ENCODE data around the gene HPCA. TPM values are rescaled to one million over a fixed set of nuclear protein-coding genes. Genes with fewer than 3 reads are reported as not detected.

HPCA gene
- total RNA-seq, 1 donor from 2014 or later: not detected

DNA sequence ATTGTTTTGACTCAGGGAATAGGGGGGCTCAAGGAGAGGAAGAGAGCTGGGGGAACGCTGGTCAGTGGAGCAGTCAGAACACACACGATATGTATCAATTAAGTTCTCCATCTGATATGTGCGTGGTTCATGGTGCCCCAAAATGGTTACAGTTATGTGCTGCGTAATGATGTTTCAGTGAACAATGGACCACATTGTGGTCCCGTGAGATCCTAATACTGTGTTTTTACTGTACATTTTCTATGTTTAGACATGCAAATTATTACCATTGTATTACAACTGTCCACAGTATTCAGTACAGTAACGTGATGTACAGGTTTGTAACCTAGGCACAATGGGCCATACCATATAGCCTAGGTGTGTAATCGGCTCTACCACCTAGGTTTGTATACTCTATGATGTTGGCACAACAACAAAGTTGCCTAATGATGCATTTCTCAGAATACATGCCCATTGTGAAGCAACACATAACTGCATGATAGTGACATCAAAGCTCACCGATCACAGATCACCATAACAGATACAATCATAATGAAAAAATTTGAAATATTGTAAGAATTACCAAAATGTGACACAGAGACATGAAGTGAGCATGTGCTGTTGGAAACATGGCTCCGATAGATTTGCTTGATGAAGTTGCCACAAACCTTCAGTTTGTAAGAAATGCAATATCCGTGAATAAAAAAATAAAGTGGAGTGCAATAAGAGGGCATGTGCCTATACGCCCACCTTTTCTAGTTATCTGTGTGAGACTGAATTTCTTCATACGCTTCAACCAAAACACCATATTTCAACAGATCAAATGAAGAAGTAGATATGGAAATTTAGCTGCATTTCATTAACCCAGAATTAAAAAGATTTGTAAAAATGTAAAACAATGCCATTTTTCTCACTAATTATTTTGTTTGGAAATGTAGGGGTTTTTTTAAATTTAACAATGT lies 29.7 kb downstream of the HPCA start:
- Mint-ChIP-seq H3K36me3 (ENCODE audit: low read depth, unreplicated experiment) (no peaks in the 10 kb centered on the region), H3K9me3 (ENCODE audit: unreplicated experiment) (peaks cover 1% of the 10 kb centered on the region), H3K27me3 (ENCODE audit: low read depth, unreplicated experiment) (no peaks in the 10 kb centered on the region), H3K4me3 (ENCODE audit: unreplicated experiment) (no peak overlapping the region), H3K4me1 (ENCODE audit: low read depth, unreplicated experiment) (peaks cover 9% of the 10 kb centered on the region), H3K27ac (ENCODE audit: unreplicated experiment) (no peak overlapping the region)
- no peak for TF ChIP-seq EZH2 (IDR thresholded peaks at IDR 0.05; ENCODE audit: insufficient read depth, low read length)
- TF ChIP-seq, protein P1, sequence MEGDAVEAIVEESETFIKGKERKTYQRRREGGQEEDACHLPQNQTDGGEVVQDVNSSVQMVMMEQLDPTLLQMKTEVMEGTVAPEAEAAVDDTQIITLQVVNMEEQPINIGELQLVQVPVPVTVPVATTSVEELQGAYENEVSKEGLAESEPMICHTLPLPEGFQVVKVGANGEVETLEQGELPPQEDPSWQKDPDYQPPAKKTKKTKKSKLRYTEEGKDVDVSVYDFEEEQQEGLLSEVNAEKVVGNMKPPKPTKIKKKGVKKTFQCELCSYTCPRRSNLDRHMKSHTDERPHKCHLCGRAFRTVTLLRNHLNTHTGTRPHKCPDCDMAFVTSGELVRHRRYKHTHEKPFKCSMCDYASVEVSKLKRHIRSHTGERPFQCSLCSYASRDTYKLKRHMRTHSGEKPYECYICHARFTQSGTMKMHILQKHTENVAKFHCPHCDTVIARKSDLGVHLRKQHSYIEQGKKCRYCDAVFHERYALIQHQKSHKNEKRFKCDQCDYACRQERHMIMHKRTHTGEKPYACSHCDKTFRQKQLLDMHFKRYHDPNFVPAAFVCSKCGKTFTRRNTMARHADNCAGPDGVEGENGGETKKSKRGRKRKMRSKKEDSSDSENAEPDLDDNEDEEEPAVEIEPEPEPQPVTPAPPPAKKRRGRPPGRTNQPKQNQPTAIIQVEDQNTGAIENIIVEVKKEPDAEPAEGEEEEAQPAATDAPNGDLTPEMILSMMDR (IDR thresholded peaks at IDR 0.05; ENCODE audit: insufficient read depth, low read depth, low read length): no peak
- H3K79me2 ChIP-seq (ENCODE audit: insufficient read depth, low read length): no peaks in the 10 kb centered on the region
- no peaks in the 10 kb centered on the region for H3K27me3 ChIP-seq (ENCODE audit: insufficient read depth, low read length)
- no peak overlapping the region for H3K4me2 ChIP-seq (ENCODE audit: low read length)
- no peaks in the 10 kb centered on the region for H3K36me3 ChIP-seq (ENCODE audit: insufficient read depth, low read length)
- H4K20me1 ChIP-seq (ENCODE audit: insufficient read depth, low read length): no peaks in the 10 kb centered on the region
- H3K9me3 ChIP-seq (ENCODE audit: insufficient read depth, low read depth, low read length): no peaks in the 10 kb centered on the region
- no peak overlapping the region for H3K9ac ChIP-seq (ENCODE audit: low read length)
- FAIRE-seq: peak; percentile 13
- no peak overlapping the region for H3K27ac ChIP-seq (ENCODE audit: low read depth, low read length)
- peaks cover 6% of the 10 kb centered on the region for H3K4me1 ChIP-seq (ENCODE audit: insufficient read depth, low read length)
- no peak overlapping the region for H2AFZ ChIP-seq (ENCODE audit: low read depth, low read length)
- DNase-seq (ENCODE audit: low read depth): no peak
- H3K4me3 ChIP-seq (ENCODE audit: insufficient read depth, low read depth, low read length): no peak overlapping the region

DNA sequence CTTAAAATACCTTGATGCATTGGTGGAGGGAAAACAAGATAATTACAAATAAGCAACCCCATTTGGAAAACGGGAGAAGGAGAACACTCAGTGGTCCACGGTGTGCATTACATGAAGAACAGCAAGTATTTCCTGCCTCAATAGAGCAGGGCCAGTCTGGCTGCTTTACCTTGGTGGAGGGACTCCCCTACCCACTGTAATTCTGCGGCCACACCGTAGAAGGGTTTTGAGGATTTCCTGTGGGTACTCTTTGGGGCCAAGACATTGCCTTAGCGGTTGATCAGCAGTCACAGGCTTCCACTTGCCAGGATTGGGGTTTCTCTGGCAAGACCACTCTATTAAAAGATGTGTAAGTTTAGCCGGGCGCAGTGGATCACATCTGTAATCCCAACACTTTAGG lies 31.2 kb downstream of the HPCA start:
- Mint-ChIP-seq H3K4me3 (ENCODE audit: unreplicated experiment) (no peak overlapping the region), H3K9me3 (ENCODE audit: unreplicated experiment) (peaks cover 1% of the 10 kb centered on the region), H3K36me3 (ENCODE audit: low read depth, unreplicated experiment) (no peaks in the 10 kb centered on the region), H3K27ac (ENCODE audit: unreplicated experiment) (no peak overlapping the region), H3K27me3 (ENCODE audit: low read depth, unreplicated experiment) (no peaks in the 10 kb centered on the region), H3K4me1 (ENCODE audit: low read depth, unreplicated experiment) (peaks cover 9% of the 10 kb centered on the region)
- Histone ChIP-seq H3K79me2 (ENCODE audit: insufficient read depth, low read length) (no peaks in the 10 kb centered on the region), H2AFZ (ENCODE audit: low read depth, low read length) (no peak overlapping the region), H3K4me3 (ENCODE audit: insufficient read depth, low read depth, low read length) (no peak overlapping the region), H3K9me3 (ENCODE audit: insufficient read depth, low read depth, low read length) (no peaks in the 10 kb centered on the region), H3K4me1 (ENCODE audit: insufficient read depth, low read length) (peaks cover 6% of the 10 kb centered on the region), H3K9ac (ENCODE audit: low read length) (no peak overlapping the region), H3K4me2 (ENCODE audit: low read length) (no peak overlapping the region), H3K36me3 (ENCODE audit: insufficient read depth, low read length) (no peaks in the 10 kb centered on the region), H3K27ac (ENCODE audit: low read depth, low read length) (no peak overlapping the region), H3K27me3 (ENCODE audit: insufficient read depth, low read length) (no peaks in the 10 kb centered on the region), H4K20me1 (ENCODE audit: insufficient read depth, low read length) (no peaks in the 10 kb centered on the region)
- TF ChIP-seq, protein P1 (IDR thresholded peaks at IDR 0.05; ENCODE audit: insufficient read depth, low read depth, low read length): no peak
- no peak for TF ChIP-seq EZH2 (IDR thresholded peaks at IDR 0.05; ENCODE audit: insufficient read depth, low read length)
- DNase-seq (ENCODE audit: low read depth) (no peak), FAIRE-seq (no peak)

DNA sequence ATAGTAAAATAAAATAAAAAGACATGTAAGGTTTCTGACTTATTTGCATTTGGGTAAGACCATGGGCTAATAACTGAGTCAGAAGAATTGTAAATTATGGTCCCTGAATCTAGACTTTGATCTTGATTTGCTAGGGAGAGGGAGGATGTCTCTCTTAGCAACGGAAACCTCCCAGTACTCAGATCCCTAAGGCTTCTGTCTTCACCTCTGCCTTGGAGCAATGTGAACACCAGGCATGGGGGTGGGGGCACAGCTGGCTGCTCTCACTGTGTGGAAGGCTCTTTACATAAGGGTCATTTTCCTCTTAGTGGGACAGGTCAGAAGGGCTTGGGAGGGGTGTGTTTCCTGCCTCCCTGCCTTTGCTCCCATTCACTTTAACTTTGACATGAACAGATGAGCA lies 31.9 kb downstream of the HPCA start:
- Mint-ChIP-seq H3K9me3 (ENCODE audit: unreplicated experiment) (peaks cover 1% of the 10 kb centered on the region), H3K4me3 (ENCODE audit: unreplicated experiment) (no peak overlapping the region), H3K4me1 (ENCODE audit: low read depth, unreplicated experiment) (peaks cover 9% of the 10 kb centered on the region), H3K27ac (ENCODE audit: unreplicated experiment) (no peak overlapping the region), H3K36me3 (ENCODE audit: low read depth, unreplicated experiment) (no peaks in the 10 kb centered on the region), H3K27me3 (ENCODE audit: low read depth, unreplicated experiment) (no peaks in the 10 kb centered on the region)
- H4K20me1 ChIP-seq (ENCODE audit: insufficient read depth, low read length): no peaks in the 10 kb centered on the region
- no peaks in the 10 kb centered on the region for H3K27me3 ChIP-seq (ENCODE audit: insufficient read depth, low read length)
- no peak overlapping the region for H3K4me3 ChIP-seq (ENCODE audit: insufficient read depth, low read depth, low read length)
- FAIRE-seq (no peak), DNase-seq (ENCODE audit: low read depth) (no peak)
- no peak overlapping the region for H3K4me2 ChIP-seq (ENCODE audit: low read length)
- H3K9me3 ChIP-seq (ENCODE audit: insufficient read depth, low read depth, low read length): no peaks in the 10 kb centered on the region
- peaks cover 6% of the 10 kb centered on the region for H3K4me1 ChIP-seq (ENCODE audit: insufficient read depth, low read length)
- no peak for TF ChIP-seq EZH2 (IDR thresholded peaks at IDR 0.05; ENCODE audit: insufficient read depth, low read length)
- TF ChIP-seq, protein P1 (IDR thresholded peaks at IDR 0.05; ENCODE audit: insufficient read depth, low read depth, low read length): no peak
- no peaks in the 10 kb centered on the region for H3K79me2 ChIP-seq (ENCODE audit: insufficient read depth, low read length)
- no peak overlapping the region for H3K9ac ChIP-seq (ENCODE audit: low read length)
- H3K36me3 ChIP-seq (ENCODE audit: insufficient read depth, low read length): no peaks in the 10 kb centered on the region
- H2AFZ ChIP-seq (ENCODE audit: low read depth, low read length): no peak overlapping the region
- H3K27ac ChIP-seq (ENCODE audit: low read depth, low read length): no peak overlapping the region
